GM18909 (cell line): ENCODE data around the gene CEP72.

Source experiments
- ATAC-seq: cut with Tn5 transposase; IDR thresholded peaks from one replicate; pipeline ENCODE4 v1.9.1; 2021; ENCODE audit warnings: mild to moderate bottlenecking; ENCODE audit not compliant: unreplicated experiment, poor library complexity

The CEP72 gene

DNA sequence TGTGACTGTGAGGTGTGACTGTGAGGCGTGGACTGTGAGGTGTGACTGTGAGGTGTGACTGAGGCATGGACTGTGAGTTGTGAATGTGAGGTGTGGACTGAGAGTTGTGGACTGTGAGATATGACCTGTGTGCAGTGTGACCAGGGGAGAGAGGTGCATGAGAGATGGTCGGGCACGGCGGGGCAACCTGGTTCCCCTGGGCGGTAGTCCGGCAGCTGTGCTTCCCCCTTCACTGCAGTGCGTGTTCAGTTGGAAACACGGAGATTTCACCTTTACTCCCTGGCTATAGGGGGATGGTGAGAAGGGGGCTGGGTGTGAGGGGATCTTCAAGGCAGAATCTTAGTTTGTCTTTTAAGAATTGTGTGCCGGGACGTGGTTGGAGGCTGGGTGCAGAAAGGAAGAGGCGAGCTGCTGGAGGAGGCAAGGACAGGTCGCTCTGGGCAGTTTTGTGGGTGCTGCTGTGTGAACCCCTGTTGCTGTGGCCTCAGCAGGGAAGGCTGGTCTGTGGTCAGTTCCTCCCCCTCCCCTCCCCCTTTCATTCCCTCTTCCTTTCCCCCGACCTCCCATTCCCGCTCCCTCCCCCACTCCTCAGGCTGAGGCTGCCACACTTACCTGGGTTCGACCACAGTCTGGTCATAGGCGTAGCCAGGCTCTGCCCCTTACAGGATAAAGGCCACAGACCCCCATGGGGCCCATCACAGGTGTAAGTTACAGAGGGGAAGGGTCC, 39.3 kb downstream of the CEP72 start:
- ATAC-seq = no peak

- no peak for ATAC-seq
Measured at GRCh38 chr5:652023-652515, 39.9 kb downstream of the CEP72 start.

DNA sequence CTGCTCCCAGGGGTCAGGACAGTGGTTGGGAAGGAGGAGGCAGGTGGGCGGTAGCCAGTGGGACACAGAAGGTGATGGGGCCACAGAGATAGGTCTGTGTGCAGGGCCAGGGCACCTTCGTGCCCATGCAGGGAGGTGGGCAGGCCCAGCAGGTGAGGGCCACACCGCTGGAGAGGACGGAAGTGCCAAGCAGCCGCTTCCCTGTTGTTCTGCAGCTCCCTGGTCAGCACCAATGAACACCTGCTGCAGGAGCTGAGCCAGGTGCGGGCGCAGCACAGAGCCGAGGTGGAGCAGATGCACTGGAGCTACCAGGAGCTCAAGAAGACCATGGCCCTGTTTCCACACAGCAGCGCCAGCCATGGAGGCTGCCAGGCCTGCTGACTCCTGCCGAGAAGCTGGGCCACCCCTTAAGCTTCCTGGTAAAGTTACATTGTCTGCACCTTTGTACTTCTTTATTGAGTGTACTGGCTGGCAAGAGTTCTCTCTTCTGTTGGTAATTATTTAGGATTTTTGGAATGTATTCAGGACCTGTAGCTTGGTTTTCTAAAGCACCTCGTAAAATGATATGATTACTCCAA, 40.7 kb downstream of the CEP72 start:
- no peak for ATAC-seq

GRCh38 chr5:654071-654778, 42.1 kb downstream of the CEP72 start:
- no peak for ATAC-seq

GRCh38 chr5:655406-655805, 43.3 kb downstream of the CEP72 start:
- no peak for ATAC-seq

DNA sequence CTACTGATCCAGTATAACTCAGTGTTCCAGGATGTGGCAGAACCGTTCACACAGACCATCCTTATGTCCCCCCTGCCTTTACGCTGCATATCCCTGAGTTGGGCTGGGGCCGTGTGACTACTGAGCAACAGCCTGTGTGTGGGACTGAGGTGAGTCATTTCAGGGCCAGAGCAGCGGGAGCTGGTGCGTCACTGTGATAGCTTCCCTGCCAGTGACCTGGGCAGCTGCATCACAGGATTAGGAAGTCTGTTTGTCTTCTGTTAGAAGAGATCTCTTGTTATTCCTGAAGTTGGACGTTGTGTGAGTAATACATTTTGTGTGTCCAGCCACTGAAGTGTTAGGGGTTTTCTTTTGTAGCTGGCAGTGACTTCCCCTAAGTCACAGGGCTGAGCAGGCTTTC, 45.4 kb downstream of the CEP72 start:
- ATAC-seq = no peak

- ATAC-seq = no peak
Measured at GRCh38 chr5:658103-658502, 46.0 kb downstream of the CEP72 start.

GRCh38 chr5:659496-660263, 47.5 kb downstream of the CEP72 start:
- ATAC-seq = no peak

- ATAC-seq = no peak
Measured at GRCh38 chr5:660491-661030, 48.4 kb downstream of the CEP72 start.

- no peak for ATAC-seq
Measured at GRCh38 chr5:661891-662750, 50.0 kb downstream of the CEP72 start.

GRCh38 chr5:662751-663435, 50.8 kb downstream of the CEP72 start:
- no peak for ATAC-seq

GRCh38 chr5:663436-664342, 51.5 kb downstream of the CEP72 start:
- ATAC-seq = no peak

- no peak for ATAC-seq
Measured at GRCh38 chr5:664343-664993, 52.3 kb downstream of the CEP72 start.

DNA sequence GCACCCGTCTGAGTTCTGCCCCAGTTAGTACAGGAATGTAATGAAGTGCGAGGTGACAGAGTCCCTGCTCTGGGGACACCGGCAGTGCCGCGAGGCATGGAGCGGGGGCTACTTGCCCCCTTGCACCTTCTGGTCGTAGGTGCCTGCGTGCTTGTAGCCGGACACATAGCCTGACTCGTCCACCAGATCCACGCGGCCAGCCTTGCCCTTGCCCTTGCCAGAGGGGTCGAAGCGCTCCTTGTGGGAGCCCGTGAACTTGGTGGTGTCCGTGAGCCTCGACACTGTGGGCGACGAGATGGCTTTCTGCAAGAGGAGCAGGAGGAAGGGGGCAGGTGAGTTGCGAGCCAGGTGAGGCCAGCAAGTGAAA, 52.8 kb downstream of the CEP72 start:
- ATAC-seq = no peak

GRCh38 chr5:665541-665955, 53.4 kb downstream of the CEP72 start:
- no peak for ATAC-seq

DNA sequence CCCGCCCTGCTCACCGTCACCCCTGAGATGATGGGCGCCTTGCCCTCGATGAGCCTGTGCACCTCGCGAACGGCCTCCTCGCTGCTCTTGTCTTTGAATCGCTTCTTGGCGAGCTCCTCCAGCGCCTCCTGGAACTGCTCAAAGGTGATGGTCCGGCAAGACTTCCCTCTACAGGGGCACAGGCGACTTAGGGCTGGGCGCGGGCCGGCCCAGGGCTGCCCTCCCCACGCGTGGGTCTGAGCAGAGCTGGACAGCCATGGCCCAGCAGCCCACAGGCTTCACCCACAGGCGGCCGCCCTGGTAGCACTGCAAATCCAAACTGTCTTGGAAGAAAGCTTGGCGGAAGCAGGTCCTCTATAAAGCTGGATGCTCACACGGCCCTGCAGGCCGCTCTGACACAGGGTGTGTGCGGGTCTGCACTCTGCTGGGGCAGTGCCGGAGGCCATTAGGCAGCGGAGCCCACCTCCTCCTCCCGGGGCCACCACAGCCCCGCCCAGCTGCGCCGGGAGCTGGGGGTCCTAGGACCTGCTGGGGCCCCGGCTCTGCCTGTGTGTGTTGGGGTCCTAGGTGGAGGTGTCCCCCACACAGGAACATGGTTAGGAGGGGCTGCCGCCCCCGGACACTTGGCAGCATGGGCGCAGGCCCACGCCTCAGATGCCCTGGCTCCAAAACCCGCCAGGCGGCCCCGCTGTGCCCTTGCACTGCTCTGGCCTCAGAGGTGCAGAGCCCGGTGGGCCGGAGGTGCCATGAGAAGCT, 54.0 kb downstream of the CEP72 start:
- ATAC-seq = no peak
